Hematopoietic multipotent progenitor cell (in vitro differentiated cells): Measurements from ENCODE around the gene KATNBL1. TPM values are rescaled to one million over a fixed set of nuclear protein-coding genes. Genes with fewer than 3 reads are reported as not detected.
"Not testable (repeated sequence)": the region's sequence is repeated elsewhere in the genome, so short reads cannot be mapped to it uniquely, and the experiment has no call there.

Source experiments
- DNase-seq, 3 donors: peaks; one replicate each; pipeline ENCODE4 v3.0.0-alpha.2; 2011 to 2015; ENCODE audit warnings: low read depth in 2 of 3, low spot score in 2 of 3
- total RNA-seq: library from RNA; depleted of rRNA; stranded (reverse); fragments of >200 nt; gene quantifications from one replicate; pipeline ENCODE4 v1.2.3, GENCODE V29; 2012

KATNBL1 gene
- total RNA-seq, 1 donor, result 14.3 TPM

DNA sequence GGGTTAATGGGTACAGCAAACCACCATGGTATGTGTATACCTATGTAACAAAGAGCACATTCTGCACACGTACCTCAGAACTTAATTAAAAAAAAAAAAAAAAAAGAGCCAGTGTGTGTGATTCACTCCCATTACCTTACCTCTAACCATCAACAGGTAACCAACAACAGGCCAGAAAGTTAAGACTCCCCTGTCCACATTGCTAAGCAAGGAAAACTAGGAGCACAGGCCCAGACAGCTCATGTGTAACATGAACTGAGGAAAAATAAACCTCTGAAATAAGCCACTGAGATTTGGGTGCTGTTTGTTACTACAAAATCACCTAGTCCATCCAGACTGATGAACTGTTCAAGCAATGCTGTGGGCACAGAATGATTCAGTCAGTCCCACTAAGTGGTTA, 6.0 kb downstream of the KATNBL1 start:
- DNase-seq, result no peak

DNA sequence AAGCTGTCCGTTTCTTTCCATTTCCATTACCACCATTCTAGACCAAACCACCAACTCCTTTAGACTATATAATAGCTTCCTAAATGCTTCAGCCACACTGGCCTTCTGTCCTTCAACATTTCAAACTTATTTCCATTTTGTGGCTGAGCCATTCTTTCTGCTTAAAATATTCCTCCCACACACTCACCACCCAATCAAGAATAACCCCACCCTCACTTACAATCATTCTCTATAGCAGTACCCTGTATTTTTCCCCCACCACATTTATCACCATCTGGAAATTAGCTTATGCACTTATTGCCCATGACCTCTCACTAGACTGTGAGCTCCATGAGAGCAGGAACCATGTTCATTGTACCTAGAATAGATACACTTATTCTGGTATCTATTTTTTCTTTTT, 6.6 kb downstream of the KATNBL1 start:
- DNase-seq, result no peak

- DNase-seq, result not testable (repeated sequence)
Measured at GRCh38 chr15:34193272-34193671, 16.6 kb downstream of the KATNBL1 start.

DNA sequence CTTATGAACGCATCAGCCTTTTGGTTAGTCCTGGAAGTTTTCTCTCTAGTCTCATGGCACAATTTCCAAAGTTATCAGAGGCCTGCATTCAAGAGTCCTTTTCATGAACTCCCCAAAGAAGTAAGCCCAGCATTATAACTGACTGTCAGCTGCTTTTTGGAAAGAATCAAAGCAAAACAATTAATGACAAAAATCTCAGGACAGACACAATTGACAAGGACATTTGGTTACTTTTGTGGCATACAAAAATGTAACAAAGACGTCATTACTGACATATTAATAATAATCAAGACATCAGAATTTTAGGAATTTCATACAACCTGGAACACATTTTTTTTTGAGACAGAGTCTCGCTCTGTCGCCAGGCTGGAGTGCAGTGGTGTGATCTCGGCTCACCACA, 21.2 kb downstream of the KATNBL1 start:
- no peak for DNase-seq

DNA sequence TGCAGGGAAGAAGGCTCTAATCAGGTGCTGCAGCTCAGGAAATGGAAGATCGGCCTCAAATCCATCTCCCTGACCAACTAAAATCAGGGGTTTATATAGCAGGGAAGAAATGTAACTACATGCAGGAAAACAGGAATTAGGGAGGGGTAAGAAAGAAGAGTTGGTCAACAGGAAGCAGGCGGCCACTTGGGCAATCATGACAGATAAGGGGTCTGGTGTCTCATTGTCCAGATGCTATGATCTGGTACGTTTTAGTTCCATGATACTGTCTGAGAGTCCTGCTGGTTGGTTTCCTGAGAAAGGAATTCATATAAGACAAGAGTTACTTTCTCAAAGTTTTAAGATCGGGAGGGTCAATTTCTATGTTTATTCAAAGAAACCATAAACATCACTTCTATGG, 24.2 kb downstream of the KATNBL1 start:
- no peak for DNase-seq

DNA sequence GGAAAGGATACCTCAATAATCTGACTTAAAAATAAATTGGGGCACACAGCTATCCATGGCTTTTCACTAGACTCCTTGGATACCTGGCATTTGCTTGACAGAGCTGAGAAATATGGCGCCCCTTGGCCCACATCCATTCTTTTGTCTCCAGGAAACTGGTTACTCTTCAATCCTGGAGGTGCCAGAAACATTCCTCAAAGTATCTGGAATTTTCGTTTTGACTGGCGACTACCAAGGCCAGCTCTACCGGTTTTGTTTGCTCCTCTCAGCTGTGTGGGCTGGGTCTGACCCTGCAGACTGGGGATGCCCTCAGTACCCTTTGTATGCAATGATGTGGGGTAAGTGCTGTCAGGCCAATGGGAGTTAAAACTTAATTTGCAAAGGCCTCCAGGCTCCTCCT, 27.0 kb downstream of the KATNBL1 start:
- no peak for DNase-seq

GRCh38 chr15:34179234-34179633, 30.7 kb downstream of the KATNBL1 start:
- no peak for DNase-seq

DNA sequence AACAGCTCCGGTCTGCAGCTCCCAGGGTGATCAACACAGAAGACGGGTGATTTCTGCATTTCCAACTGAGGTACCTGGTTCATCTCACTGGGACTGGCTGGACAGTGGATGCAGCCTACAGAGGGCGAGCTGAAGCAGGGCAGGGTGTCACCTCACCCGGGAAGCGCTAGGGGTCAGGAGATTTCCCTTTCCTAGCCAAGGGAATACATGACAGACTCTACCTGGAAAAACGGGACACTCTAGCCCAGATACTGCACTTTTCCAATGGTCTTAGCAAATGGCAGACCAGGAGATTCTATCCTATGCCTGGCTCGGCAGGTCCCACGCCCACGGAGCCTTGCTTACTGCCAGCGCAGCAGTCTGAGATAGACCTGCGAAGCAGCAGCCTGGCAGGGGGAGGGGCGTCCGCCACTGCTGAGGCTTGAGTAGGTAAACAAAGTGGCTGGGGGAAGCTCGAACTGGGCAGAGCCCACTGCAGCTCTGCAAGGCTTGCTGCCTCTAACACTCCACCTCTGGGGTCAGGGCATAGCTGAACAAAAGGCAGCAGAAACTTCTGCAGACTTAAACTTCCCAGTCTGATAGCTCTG, 43.8 kb downstream of the KATNBL1 start:
- DNase-seq, result not testable (repeated sequence)

DNA sequence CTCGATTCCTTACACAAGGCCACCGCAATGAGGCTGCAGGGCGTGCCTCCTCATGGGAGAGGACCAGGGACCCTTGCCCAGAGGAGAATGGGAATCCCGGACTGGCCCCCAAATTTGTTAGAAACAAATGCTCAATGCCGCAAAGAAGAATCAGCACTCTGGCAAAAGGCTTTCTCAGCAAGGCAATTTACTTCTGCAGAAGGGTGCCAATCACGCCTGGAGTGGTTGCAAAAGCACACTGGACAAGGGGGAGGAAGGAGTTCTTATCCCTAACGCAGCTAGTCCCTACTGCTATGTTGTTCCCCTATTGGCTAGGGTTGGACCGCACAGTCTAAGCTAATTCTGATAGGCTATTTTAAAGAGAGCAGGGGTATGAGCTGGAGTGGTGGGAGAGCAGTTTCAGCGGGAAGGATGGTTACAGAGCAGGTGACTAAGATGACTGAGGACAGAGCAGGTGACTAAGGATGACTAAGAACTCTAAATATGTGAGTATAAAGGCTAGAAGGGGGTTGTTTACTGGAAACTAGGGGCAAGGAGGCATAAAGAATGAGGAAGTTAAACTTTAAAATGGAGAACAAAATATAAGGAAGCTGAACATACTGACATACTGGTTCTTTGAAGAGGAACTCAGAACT, 48.5 kb downstream of the KATNBL1 start:
- peak in 1 of 3 donors; percentile 18 for DNase-seq

DNA sequence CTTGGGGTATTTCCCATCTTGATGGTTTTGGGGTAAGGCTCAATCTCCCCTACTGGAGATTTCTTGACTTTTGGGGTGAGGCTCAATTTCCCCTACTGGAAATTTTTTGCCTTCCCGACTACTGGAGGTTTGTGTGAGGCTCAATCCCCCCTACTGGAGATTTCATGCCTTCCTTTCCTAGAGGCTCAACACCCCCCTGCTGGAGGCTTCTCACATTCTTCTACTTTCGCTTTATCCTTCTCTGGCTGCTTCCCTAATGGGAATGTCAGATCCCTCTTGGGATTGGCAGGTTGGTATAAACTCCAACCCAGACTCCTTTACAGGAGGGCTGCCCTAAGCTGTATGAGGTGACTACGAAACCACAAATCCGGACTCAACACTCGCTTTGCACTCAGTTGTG, 49.2 kb downstream of the KATNBL1 start:
- no peak for DNase-seq

DNA sequence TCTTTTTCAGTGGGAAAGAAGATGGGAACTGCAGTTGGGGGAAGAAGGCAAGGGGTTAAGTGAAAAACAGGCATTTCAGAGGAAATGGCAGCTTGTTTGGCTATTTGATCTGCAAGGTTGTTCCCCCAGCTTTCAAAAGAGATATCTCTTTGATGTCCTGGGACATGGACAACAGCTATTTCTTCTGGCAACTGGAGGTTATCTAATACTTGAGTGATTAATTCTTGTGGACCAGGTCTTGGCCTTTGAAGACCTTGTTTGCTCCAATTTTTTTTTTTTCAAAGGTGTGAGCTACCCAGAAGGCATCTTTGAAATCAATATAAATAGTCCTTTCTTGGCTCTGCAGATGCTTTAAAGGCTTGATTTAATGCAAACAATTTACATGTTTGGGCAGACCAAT, 51.5 kb downstream of the KATNBL1 start:
- DNase-seq, result no peak

DNA sequence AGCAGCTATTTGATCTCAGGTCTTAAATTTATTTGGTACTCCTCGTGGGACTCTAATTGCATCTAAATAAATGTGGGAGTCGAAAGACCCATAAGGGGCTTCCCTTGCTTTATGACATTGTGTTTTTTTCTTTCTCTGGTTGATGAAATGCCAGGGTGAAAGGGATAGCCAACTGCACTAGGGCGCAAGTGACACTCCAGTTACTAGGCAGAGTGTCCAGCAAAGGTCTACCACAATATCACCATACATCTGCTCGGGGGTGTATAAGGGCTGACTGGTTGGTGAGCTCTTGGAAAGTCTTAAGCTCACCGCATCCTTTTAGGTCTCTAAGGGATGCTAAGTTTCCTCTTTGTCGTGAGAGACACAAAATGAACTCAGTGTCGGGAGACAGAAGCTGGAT, 54.0 kb downstream of the KATNBL1 start:
- no peak for DNase-seq

DNA sequence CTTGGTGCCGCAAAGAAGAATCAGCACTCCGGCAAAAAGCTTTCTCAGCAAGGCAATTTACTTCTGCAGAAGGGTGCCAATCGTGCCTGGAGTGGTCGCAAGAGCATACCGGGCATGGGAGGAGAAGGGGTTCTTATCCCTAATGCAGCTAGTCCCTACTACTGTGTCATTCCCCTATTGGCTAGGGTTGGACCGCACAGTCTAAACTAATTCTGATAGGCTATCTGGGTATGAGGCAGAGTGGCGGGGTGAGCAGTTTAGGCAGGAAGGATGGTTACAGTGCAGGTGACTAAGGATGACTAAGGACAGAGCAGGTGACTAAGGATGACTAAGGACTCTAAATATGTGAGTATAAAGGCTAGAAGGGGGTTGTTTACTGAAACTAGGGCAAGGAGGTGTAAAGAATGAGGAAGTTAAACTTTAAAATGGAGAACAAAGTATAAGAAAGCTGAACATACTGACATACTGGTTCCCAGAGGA, 55.1 kb downstream of the KATNBL1 start:
- peak in 1 of 3 donors; percentile 12 for DNase-seq

DNA sequence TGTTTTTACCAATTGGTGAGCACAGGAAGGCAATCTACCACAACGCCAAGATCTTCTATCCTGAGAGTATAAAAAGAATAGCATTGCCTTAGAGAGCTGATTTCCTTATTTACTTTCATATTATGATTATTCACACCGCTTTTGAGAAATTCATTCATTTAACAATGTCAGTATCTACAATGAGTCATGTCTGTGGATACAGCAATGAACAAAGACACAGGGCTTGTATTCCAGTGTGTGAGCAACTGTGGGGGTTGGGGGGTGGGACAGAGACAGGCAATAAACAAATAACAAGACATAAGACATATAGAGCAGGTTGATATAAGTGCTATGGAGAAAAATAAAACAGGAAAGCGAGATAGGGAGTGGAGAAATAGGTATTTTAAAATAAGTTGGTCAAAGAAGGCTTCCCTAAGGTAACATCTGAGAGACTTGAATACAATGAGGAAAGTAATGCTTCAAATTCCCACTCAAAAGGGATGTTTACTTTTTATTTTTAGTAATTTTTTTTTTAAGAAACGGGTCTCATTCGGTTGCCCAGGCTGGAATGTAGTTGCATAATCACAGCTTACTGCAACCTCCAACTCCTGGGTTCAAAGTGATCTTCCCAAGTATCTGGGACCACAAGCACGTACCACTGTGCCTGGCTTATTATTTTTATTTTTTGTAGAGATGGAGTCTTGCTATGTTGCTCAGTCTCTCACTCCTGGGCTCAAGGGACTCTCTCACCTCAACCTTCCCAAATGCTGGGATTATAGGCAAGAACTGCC, 62.3 kb downstream of the KATNBL1 start:
- DNase-seq, result no peak

GRCh38 chr15:34133511-34133910, 76.4 kb downstream of the KATNBL1 start:
- no peak for DNase-seq

- DNase-seq, result no peak
Measured at GRCh38 chr15:34132881-34133280, 77.0 kb downstream of the KATNBL1 start.

- DNase-seq, result no peak
Measured at GRCh38 chr15:34128898-34129297, 81.0 kb downstream of the KATNBL1 start.

DNA sequence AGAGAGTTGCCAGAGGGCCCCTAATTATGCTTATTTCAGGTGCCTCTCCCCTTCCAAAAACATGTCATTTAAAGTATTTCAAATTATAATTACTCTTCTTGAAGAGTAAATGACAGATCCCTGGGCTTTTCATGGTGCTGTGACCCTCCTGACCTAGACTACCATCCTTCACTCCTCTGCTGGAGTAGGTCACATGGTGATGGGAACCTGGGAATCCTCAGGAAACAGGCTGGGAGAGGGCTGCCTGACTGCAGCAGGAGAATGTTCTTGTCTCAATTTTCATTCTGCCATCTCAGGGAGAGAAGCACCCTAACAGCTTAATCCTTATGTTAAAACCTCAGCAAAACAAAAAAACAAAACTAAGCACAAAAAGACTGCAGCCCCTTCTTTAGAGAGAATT, 83.4 kb downstream of the KATNBL1 start:
- no peak for DNase-seq

- DNase-seq, result no peak
Measured at GRCh38 chr15:34125945-34126344, 84.0 kb downstream of the KATNBL1 start.

GRCh38 chr15:34124651-34125050, 85.2 kb downstream of the KATNBL1 start:
- no peak for DNase-seq

DNA sequence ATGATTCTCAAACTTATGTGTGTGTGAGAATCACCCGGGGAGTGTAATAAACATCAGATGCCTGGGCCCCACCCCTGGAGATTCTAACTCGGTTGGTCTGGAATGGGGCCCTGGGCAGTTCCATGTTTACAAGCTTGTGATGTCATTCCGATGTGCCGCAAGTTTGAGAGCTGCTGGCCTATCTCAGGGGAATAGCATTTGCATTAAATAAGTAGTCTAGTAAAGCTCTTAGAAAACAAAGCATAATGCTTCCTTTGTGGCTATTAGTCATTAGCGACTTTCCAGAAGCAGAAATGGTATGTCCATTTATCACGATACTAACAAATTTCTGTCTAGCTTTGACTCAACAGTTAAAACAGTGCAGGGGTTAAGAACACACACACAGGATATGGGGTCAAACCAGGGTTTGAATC, 87.1 kb downstream of the KATNBL1 start:
- DNase-seq, result no peak

DNA sequence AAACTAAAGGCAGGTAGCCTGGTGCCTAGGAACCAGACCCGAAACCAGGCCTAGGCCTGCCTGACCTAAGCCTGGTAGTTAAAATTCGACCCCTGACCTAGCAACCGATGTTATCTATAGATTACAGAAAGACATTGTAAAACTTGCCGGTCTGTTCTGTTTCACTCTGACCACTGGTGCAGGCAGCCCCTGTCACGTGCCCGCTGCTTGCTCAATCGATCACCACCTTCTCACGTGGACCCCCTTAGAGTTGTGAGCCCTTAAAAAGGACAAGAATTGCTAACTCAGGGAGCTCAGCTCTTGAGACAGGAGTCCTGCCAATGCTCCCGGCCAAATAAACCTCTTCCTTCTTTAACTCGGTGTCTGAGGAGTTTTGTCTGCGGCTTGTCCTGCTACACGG, 88.1 kb downstream of the KATNBL1 start:
- not testable (repeated sequence) for DNase-seq
